Islet precursor cell (in vitro differentiated cells): ENCODE data around the gene NRXN3.
"Not testable (repeated sequence)": the region's sequence is repeated elsewhere in the genome, so short reads cannot be mapped to it uniquely, and the experiment has no call there.

Experiments
- DNase-seq: peaks from one replicate; pipeline ENCODE4 v3.0.0-alpha.2; 2018

Gene NRXN3

GRCh38 chr14:78968265-78968664 is 798.1 kb downstream of the NRXN3 start:
- no peak for DNase-seq

- DNase-seq, result peak; percentile 83
Observed at GRCh38 chr14:78970677-78971076, 800.5 kb downstream of the NRXN3 start.

- no peak for DNase-seq
Observed at GRCh38 chr14:78972440-78972839, 802.3 kb downstream of the NRXN3 start.

GRCh38 chr14:78974691-78975090 is 804.5 kb downstream of the NRXN3 start:
- no peak for DNase-seq

- DNase-seq, result no peak
Observed at GRCh38 chr14:78975734-78976133, 805.6 kb downstream of the NRXN3 start.

- no peak for DNase-seq
Observed at GRCh38 chr14:78978896-78979295, 808.7 kb downstream of the NRXN3 start.

GRCh38 chr14:78982551-78982950 is 812.4 kb downstream of the NRXN3 start:
- no peak for DNase-seq

GRCh38 chr14:78983126-78983525 is 813.0 kb downstream of the NRXN3 start:
- DNase-seq, result no peak

- DNase-seq, result no peak
Observed at GRCh38 chr14:78985668-78986381, 815.7 kb downstream of the NRXN3 start.

- DNase-seq, result peak; percentile 54
Observed at GRCh38 chr14:78986989-78987388, 816.8 kb downstream of the NRXN3 start.

GRCh38 chr14:78989221-78989620 is 819.0 kb downstream of the NRXN3 start:
- DNase-seq, result no peak

GRCh38 chr14:78992867-78993266 is 822.7 kb downstream of the NRXN3 start:
- DNase-seq, result no peak

GRCh38 chr14:78997811-78998210 is 827.6 kb downstream of the NRXN3 start:
- no peak for DNase-seq

- DNase-seq, result no peak
Observed at GRCh38 chr14:79009286-79009685, 839.1 kb downstream of the NRXN3 start.

- DNase-seq, result no peak
Observed at GRCh38 chr14:79011091-79011919, 841.1 kb downstream of the NRXN3 start.

- DNase-seq, result no peak
Observed at GRCh38 chr14:79011920-79012204, 841.7 kb downstream of the NRXN3 start.

GRCh38 chr14:79016828-79017505 is 846.8 kb downstream of the NRXN3 start:
- DNase-seq, result peak; percentile 57

GRCh38 chr14:79017561-79017960 is 847.4 kb downstream of the NRXN3 start:
- no peak for DNase-seq

- no peak for DNase-seq
Observed at GRCh38 chr14:79018836-79019235, 848.7 kb downstream of the NRXN3 start.

- DNase-seq, result not testable (repeated sequence)
Observed at GRCh38 chr14:79019898-79020297, 849.7 kb downstream of the NRXN3 start.

- DNase-seq, result no peak
Observed at GRCh38 chr14:79021766-79022165, 851.6 kb downstream of the NRXN3 start.

- no peak for DNase-seq
Observed at GRCh38 chr14:79027138-79027537, 857.0 kb downstream of the NRXN3 start.

GRCh38 chr14:79028281-79028680 is 858.1 kb downstream of the NRXN3 start:
- no peak for DNase-seq

GRCh38 chr14:79036441-79036840 is 866.3 kb downstream of the NRXN3 start:
- DNase-seq, result no peak
